Urothelium cell line (cell line): ENCODE results near the gene FXYD5.
"Not testable (repeated sequence)": the region's sequence is repeated elsewhere in the genome, so short reads cannot be mapped to it uniquely, and the experiment has no call there.

ENCODE experiments used
- DNase-seq: peaks from one replicate; pipeline ENCODE4 v3.0.0; 2011; ENCODE audit warnings: low spot score, mixed read lengths
- FAIRE-seq: peaks from 2 replicates; lab custom pipeline; 2011; peaks lifted over from hg19 to GRCh38; lab: Jason Lieb, UNC

The FXYD5 gene

GRCh38 chr19:35171730-35172129 lies 17.2 kb downstream of the FXYD5 start:
- FAIRE-seq (no peak), DNase-seq (no peak)

- DNase-seq (no peak), FAIRE-seq (no peak)
Observed at GRCh38 chr19:35174226-35174625, 19.7 kb downstream of the FXYD5 start.

GRCh38 chr19:35176181-35176570 lies 21.6 kb downstream of the FXYD5 start:
- DNase-seq (no peak), FAIRE-seq (no peak)

GRCh38 chr19:35177377-35178274 lies 23.1 kb downstream of the FXYD5 start:
- DNase-seq (no peak), FAIRE-seq (no peak)

- FAIRE-seq (no peak), DNase-seq (no peak)
Observed at GRCh38 chr19:35178701-35179100, 24.2 kb downstream of the FXYD5 start.

- FAIRE-seq (no peak), DNase-seq (no peak)
Observed at GRCh38 chr19:35179830-35180229, 25.3 kb downstream of the FXYD5 start.

GRCh38 chr19:35181387-35181786 lies 26.9 kb downstream of the FXYD5 start:
- DNase-seq, result no peak
- no peak for FAIRE-seq

GRCh38 chr19:35184267-35184666 lies 29.7 kb downstream of the FXYD5 start:
- FAIRE-seq (no peak), DNase-seq (no peak)

- FAIRE-seq (no peak), DNase-seq (no peak)
Observed at GRCh38 chr19:35184884-35185283, 30.3 kb downstream of the FXYD5 start.

GRCh38 chr19:35194012-35194984 lies 39.8 kb downstream of the FXYD5 start:
- DNase-seq (no peak), FAIRE-seq (no peak)

GRCh38 chr19:35195830-35196229 lies 41.3 kb downstream of the FXYD5 start:
- DNase-seq, result no peak
- FAIRE-seq, result no peak

GRCh38 chr19:35196861-35197260 lies 42.3 kb downstream of the FXYD5 start:
- not testable (repeated sequence) for FAIRE-seq, DNase-seq

- DNase-seq (no peak), FAIRE-seq (no peak)
Observed at GRCh38 chr19:35199481-35199880, 44.9 kb downstream of the FXYD5 start.

GRCh38 chr19:35202722-35203688 lies 48.5 kb downstream of the FXYD5 start:
- no peak for FAIRE-seq
- no peak for DNase-seq

- DNase-seq, result no peak
Observed at GRCh38 chr19:35204799-35205732, 50.5 kb downstream of the FXYD5 start.

GRCh38 chr19:35205733-35206323 lies 51.3 kb downstream of the FXYD5 start:
- DNase-seq (no peak), FAIRE-seq (no peak)

More at GRCh38 chr19:35204799-35205732, 50.5 kb downstream of the FXYD5 start:
- FAIRE-seq, result no peak

- DNase-seq (no peak), FAIRE-seq (no peak)
Observed at GRCh38 chr19:35206379-35206778, 51.8 kb downstream of the FXYD5 start.

GRCh38 chr19:35206855-35207254 lies 52.3 kb downstream of the FXYD5 start:
- DNase-seq (no peak), FAIRE-seq (no peak)

- no peak for DNase-seq
- no peak for FAIRE-seq
Observed at GRCh38 chr19:35207391-35207871, 52.9 kb downstream of the FXYD5 start.
